ENCODE results near the gene ATP9A.

GRCh38 chr20:51647674-51648570 lies 120.3 kb downstream of the ATP9A start:
- no peak for TF ChIP-seq CTCF (IDR thresholded peaks at IDR 0.05; ENCODE audit: poor library complexity, severe bottlenecking)
- no peak for TF ChIP-seq EZH2 (IDR thresholded peaks at IDR 0.05; ENCODE audit: borderline replicate concordance, insufficient read depth, low read length, poor library complexity, severe bottlenecking)
- TF ChIP-seq REST (IDR thresholded peaks at IDR 0.05; ENCODE audit: borderline replicate concordance): no peak
- TF ChIP-seq EP300 (conservative IDR thresholded peaks at IDR 0.05; ENCODE audit: poor library complexity, severe bottlenecking): no peak
- no peak for TF ChIP-seq POLR2AphosphoS5 (IDR thresholded peaks at IDR 0.05)
- no peak for TF ChIP-seq MXI1 (conservative IDR thresholded peaks at IDR 0.05; ENCODE audit: poor library complexity, severe bottlenecking)
- no peak for TF ChIP-seq RAD21 (conservative IDR thresholded peaks at IDR 0.05)
- no peak for TF ChIP-seq SMC3 (conservative IDR thresholded peaks at IDR 0.05; ENCODE audit: poor library complexity)

Data from neural cell (in vitro differentiated cells).